ENCODE measurements around the gene GAB2.
"Not testable (repeated sequence)": the region's sequence is repeated elsewhere in the genome, so short reads cannot be mapped to it uniquely, and the experiment has no call there.

GAB2 gene

DNA sequence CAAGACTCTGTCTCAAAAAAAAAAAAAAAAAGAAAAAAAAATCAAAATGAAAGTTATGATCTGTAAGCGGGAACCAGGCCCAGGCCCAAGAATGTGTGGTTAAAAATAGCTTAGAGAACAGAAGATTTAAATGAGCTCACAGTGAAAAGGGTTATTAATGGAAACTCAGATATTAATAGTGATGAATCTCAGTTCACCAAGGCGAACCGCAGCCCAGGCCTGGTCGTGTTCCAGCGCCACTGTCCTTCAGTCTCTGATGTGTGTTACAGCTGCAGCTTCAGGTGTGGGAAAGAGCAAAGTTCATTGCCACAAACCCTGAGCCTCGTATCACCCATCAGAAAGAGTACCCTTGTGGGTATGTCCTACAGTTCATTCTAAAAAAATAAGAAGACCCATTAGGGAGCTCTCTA lies 107.1 kb downstream of the GAB2 start:
- Histone ChIP-seq H3K9ac (ENCODE audit: low read depth in 1 of 2, low read length in 2 of 2) (peak overlapping the region in 1 of 2 donors; percentile 2), H3K4me3 (ENCODE audit: low read length in 2 of 2) (no peak overlapping the region), H3K4me1 (ENCODE audit: control insufficient read depth in 2 of 2, insufficient read depth in 2 of 2, low read length in 2 of 2) (peaks cover 8 to 17% of the 10 kb centered on the region in 2 donors)

GRCh38 chr11:78304201-78304600 lies 113.4 kb downstream of the GAB2 start:
- H3K27me3 ChIP-seq (ENCODE audit: control insufficient read depth in 2 of 2, insufficient read depth in 2 of 2, low read length in 2 of 2) = no peaks in the 10 kb centered on the region
- H3K9ac ChIP-seq (ENCODE audit: low read depth in 1 of 2, low read length in 2 of 2) = no peak overlapping the region
- H3K4me1 ChIP-seq (ENCODE audit: control insufficient read depth in 2 of 2, insufficient read depth in 2 of 2, low read length in 2 of 2) = no peaks in the 10 kb centered on the region
- H3K9me3 ChIP-seq (ENCODE audit: control insufficient read depth in 2 of 2, low read length in 2 of 2) = no peaks in the 10 kb centered on the region
- no peak overlapping the region for H3K4me3 ChIP-seq (ENCODE audit: low read length in 2 of 2)
- no peak overlapping the region for H3K27ac ChIP-seq (ENCODE audit: low read depth in 2 of 2, low read length in 2 of 2)
- no peaks in the 10 kb centered on the region for H3K36me3 ChIP-seq (ENCODE audit: control insufficient read depth in 2 of 2, insufficient read depth in 2 of 2, low read length in 2 of 2)

More for the DNA sequence above, 107.1 kb downstream of the GAB2 start:
- Histone ChIP-seq H3K27ac (ENCODE audit: low read depth in 2 of 2, low read length in 2 of 2) (no peak overlapping the region), H3K9me3 (ENCODE audit: control insufficient read depth in 2 of 2, low read length in 2 of 2) (no peaks in the 10 kb centered on the region), H3K36me3 (ENCODE audit: control insufficient read depth in 2 of 2, insufficient read depth in 2 of 2, low read length in 2 of 2) (no peaks in the 10 kb centered on the region), H3K27me3 (ENCODE audit: control insufficient read depth in 2 of 2, insufficient read depth in 2 of 2, low read length in 2 of 2) (no peaks in the 10 kb centered on the region)

DNA sequence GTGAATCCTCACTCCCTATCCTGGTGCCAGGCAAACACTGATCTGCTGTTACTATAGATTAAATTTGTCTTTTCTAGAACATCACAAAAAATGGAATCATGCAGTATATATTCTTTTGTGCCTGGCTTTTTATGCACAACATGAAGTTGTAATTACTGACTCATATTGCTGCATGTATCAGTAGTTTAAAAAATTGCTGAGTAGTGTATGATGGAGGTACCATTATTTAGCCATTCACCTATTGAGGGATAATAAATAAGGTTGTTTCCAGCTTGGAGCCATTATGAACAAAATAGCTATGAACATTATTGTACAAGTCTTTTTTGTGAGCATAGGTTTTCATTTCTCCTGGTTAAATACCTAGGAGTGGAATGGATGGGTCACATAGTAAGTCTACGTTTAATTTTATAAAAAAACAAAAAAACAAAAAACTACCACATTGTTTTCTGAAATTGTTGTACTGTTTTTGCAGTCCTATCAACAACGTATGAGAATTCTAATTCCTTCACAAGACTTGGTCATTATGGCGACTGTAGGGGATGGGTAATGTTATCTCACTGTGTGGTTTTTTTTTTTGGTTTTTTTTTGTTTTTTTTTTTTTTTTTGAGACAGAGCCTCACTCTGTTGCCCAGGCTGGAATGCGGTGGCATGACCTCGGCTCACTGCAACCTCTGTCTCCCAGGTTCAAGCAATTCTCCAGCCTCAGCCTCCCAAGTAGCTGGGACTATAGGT lies 117.3 kb downstream of the GAB2 start:
- Histone ChIP-seq H3K4me1 (ENCODE audit: control insufficient read depth in 2 of 2, insufficient read depth in 2 of 2, low read length in 2 of 2) (no peaks in the 10 kb centered on the region), H3K9me3 (ENCODE audit: control insufficient read depth in 2 of 2, low read length in 2 of 2) (no peaks in the 10 kb centered on the region), H3K36me3 (ENCODE audit: control insufficient read depth in 2 of 2, insufficient read depth in 2 of 2, low read length in 2 of 2) (no peaks in the 10 kb centered on the region), H3K9ac (ENCODE audit: low read depth in 1 of 2, low read length in 2 of 2) (no peak overlapping the region), H3K27me3 (ENCODE audit: control insufficient read depth in 2 of 2, insufficient read depth in 2 of 2, low read length in 2 of 2) (no peaks in the 10 kb centered on the region), H3K4me3 (ENCODE audit: low read length in 2 of 2) (no peak overlapping the region), H3K27ac (ENCODE audit: low read depth in 2 of 2, low read length in 2 of 2) (no peak overlapping the region)

GRCh38 chr11:78299000-78299710 lies 118.5 kb downstream of the GAB2 start:
- Histone ChIP-seq H3K4me1 (ENCODE audit: control insufficient read depth in 2 of 2, insufficient read depth in 2 of 2, low read length in 2 of 2) (no peaks in the 10 kb centered on the region), H3K36me3 (ENCODE audit: control insufficient read depth in 2 of 2, insufficient read depth in 2 of 2, low read length in 2 of 2) (no peaks in the 10 kb centered on the region), H3K27ac (ENCODE audit: low read depth in 2 of 2, low read length in 2 of 2) (no peak overlapping the region), H3K27me3 (ENCODE audit: control insufficient read depth in 2 of 2, insufficient read depth in 2 of 2, low read length in 2 of 2) (no peaks in the 10 kb centered on the region), H3K9ac (ENCODE audit: low read depth in 1 of 2, low read length in 2 of 2) (no peak overlapping the region), H3K4me3 (ENCODE audit: low read length in 2 of 2) (no peak overlapping the region), H3K9me3 (ENCODE audit: control insufficient read depth in 2 of 2, low read length in 2 of 2) (no peaks in the 10 kb centered on the region)

DNA sequence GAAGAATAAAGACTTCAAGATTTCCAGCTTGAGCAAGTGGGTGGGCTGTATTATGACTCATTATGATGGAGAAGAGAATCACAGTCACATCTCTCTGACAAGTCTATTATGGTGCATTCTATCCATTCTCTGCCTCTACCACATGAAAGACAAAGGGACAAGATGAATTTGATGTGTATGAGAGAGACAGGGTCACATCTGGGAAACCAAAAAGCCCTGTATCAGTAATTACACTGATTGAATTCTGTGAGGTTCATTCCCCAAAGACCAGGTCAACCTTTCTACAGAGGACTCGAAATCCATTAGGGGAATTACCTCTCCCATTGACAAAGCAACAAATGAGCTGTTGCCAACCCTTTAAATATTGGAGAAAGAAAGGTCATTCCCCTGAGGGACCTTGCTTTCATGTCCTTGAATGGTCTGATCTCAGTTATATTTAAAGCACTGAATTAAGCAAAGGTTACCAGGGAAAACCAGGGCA lies 119.3 kb downstream of the GAB2 start:
- H3K27ac ChIP-seq (ENCODE audit: low read depth in 2 of 2, low read length in 2 of 2) = no peak overlapping the region
- H3K4me1 ChIP-seq (ENCODE audit: control insufficient read depth in 2 of 2, insufficient read depth in 2 of 2, low read length in 2 of 2) = no peaks in the 10 kb centered on the region
- no peak overlapping the region for H3K4me3 ChIP-seq (ENCODE audit: low read length in 2 of 2)
- no peaks in the 10 kb centered on the region for H3K36me3 ChIP-seq (ENCODE audit: control insufficient read depth in 2 of 2, insufficient read depth in 2 of 2, low read length in 2 of 2)
- no peaks in the 10 kb centered on the region for H3K27me3 ChIP-seq (ENCODE audit: control insufficient read depth in 2 of 2, insufficient read depth in 2 of 2, low read length in 2 of 2)
- no peak overlapping the region for H3K9ac ChIP-seq (ENCODE audit: low read depth in 1 of 2, low read length in 2 of 2)
- no peaks in the 10 kb centered on the region for H3K9me3 ChIP-seq (ENCODE audit: control insufficient read depth in 2 of 2, low read length in 2 of 2)

DNA sequence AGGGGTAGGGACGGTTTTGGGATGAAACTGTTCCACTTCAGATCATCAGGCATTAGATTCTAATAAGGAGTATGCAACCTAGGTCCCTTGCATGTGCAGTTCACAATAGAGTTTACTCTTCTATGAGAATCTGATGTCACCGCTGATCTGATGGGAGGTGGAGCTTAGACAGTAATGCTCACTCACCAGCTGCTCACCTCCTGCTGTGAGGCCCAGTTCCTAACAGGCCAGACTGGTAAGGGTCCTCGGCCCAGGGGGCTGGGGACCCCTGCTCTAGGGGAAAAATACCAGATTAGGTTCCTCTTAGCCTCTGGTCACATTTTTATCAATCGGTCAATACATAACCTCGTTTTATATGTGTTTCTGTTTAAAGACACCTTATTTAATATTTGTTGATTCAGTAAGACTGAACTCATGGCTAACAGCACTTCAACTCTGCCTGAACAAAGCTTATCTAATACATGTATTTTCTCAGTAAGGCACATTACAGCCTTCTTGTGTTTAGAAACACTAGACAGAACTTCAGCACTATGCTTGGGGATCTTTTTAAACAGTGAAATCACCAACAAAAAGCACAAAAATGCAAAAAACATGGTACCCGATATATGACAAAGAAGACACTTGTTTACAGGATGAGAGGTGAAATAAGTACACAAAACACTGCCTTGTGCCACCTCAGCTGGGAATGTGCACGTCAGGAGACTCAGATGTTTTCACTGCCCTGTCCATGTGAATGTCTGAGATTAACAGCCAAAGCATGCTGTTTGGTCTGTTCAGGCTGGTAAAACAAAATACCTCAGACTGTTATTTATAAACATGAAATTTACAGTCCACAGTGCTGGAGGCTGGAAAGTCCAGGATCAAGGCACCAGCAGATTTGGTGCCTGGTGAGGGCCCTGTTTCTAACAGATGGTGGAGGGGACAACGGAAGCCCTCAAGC lies 121.4 kb downstream of the GAB2 start:
- Histone ChIP-seq H3K4me1 (ENCODE audit: control insufficient read depth in 2 of 2, insufficient read depth in 2 of 2, low read length in 2 of 2) (no peaks in the 10 kb centered on the region), H3K36me3 (ENCODE audit: control insufficient read depth in 2 of 2, insufficient read depth in 2 of 2, low read length in 2 of 2) (no peaks in the 10 kb centered on the region), H3K9me3 (ENCODE audit: control insufficient read depth in 2 of 2, low read length in 2 of 2) (no peaks in the 10 kb centered on the region), H3K27me3 (ENCODE audit: control insufficient read depth in 2 of 2, insufficient read depth in 2 of 2, low read length in 2 of 2) (no peaks in the 10 kb centered on the region), H3K9ac (ENCODE audit: low read depth in 1 of 2, low read length in 2 of 2) (no peak overlapping the region), H3K27ac (ENCODE audit: low read depth in 2 of 2, low read length in 2 of 2) (no peak overlapping the region), H3K4me3 (ENCODE audit: low read length in 2 of 2) (no peak overlapping the region)

DNA sequence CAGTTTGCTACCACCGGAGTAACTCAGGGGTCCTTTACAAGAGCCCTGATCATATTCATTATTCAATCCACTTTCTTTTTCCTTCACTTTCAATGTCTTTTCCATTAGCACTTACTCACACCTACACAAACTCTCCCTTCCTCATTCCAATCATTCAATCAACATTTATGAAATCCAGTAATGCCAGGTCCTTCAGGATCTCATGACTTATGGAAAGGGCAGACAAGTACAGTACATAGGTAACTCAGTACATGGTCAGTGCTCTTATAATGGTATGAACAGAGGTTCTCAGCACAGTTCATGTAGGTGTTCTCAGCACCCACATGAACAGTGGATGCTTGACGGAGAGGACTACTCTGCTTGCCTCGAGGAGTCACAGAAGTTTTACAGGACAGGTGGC lies 122.3 kb downstream of the GAB2 start:
- no peak overlapping the region for H3K9ac ChIP-seq (ENCODE audit: low read depth in 1 of 2, low read length in 2 of 2)
- H3K4me1 ChIP-seq (ENCODE audit: control insufficient read depth in 2 of 2, insufficient read depth in 2 of 2, low read length in 2 of 2) = no peaks in the 10 kb centered on the region
- H3K27ac ChIP-seq (ENCODE audit: low read depth in 2 of 2, low read length in 2 of 2) = no peak overlapping the region
- H3K36me3 ChIP-seq (ENCODE audit: control insufficient read depth in 2 of 2, insufficient read depth in 2 of 2, low read length in 2 of 2) = no peaks in the 10 kb centered on the region
- H3K27me3 ChIP-seq (ENCODE audit: control insufficient read depth in 2 of 2, insufficient read depth in 2 of 2, low read length in 2 of 2) = no peaks in the 10 kb centered on the region
- H3K9me3 ChIP-seq (ENCODE audit: control insufficient read depth in 2 of 2, low read length in 2 of 2) = no peaks in the 10 kb centered on the region
- no peak overlapping the region for H3K4me3 ChIP-seq (ENCODE audit: low read length in 2 of 2)

- not testable (repeated sequence) for H3K4me3 ChIP-seq (ENCODE audit: low read length in 2 of 2); H3K36me3 ChIP-seq (ENCODE audit: control insufficient read depth in 2 of 2, insufficient read depth in 2 of 2, low read length in 2 of 2); H3K27me3 ChIP-seq (ENCODE audit: control insufficient read depth in 2 of 2, insufficient read depth in 2 of 2, low read length in 2 of 2); H3K9ac ChIP-seq (ENCODE audit: low read depth in 1 of 2, low read length in 2 of 2); H3K4me1 ChIP-seq (ENCODE audit: control insufficient read depth in 2 of 2, insufficient read depth in 2 of 2, low read length in 2 of 2); H3K27ac ChIP-seq (ENCODE audit: low read depth in 2 of 2, low read length in 2 of 2); H3K9me3 ChIP-seq (ENCODE audit: control insufficient read depth in 2 of 2, low read length in 2 of 2)
These were observed 123.5 kb downstream of the GAB2 start for GRCh38 chr11:78294100-78294499.

DNA sequence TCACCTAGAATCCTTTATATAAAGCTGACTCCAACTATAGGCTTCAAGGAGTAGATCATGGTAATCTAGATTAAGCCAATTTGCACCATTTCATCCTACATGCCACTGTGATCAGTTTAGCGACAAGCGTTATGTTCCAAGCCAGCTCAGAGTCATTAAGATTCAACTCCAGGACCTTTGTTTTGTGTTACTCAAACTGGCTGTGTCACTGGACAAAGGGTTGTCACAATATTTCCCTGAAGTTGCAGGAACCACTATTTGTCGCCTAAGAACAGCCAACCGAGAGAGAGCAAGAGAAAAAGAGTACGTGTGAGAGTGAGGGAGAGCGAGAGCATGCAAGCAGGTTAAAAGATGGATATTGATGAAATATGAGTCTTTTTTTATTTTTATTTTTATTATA lies 124.1 kb downstream of the GAB2 start:
- no peak overlapping the region for H3K4me3 ChIP-seq (ENCODE audit: low read length in 2 of 2)
- H3K27ac ChIP-seq (ENCODE audit: low read depth in 2 of 2, low read length in 2 of 2) = no peak overlapping the region
- no peaks in the 10 kb centered on the region for H3K4me1 ChIP-seq (ENCODE audit: control insufficient read depth in 2 of 2, insufficient read depth in 2 of 2, low read length in 2 of 2)
- no peaks in the 10 kb centered on the region for H3K9me3 ChIP-seq (ENCODE audit: control insufficient read depth in 2 of 2, low read length in 2 of 2)
- H3K27me3 ChIP-seq (ENCODE audit: control insufficient read depth in 2 of 2, insufficient read depth in 2 of 2, low read length in 2 of 2) = no peaks in the 10 kb centered on the region
- H3K36me3 ChIP-seq (ENCODE audit: control insufficient read depth in 2 of 2, insufficient read depth in 2 of 2, low read length in 2 of 2) = no peaks in the 10 kb centered on the region
- no peak overlapping the region for H3K9ac ChIP-seq (ENCODE audit: low read depth in 1 of 2, low read length in 2 of 2)

Data from mucosa of rectum (tissue), 2 donors.